HG03025 (cell line): ENCODE data around the gene TIFAB.
"Not testable (repeated sequence)": the region's sequence is repeated elsewhere in the genome, so short reads cannot be mapped to it uniquely, and the experiment has no call there.

Experiments used
- ATAC-seq: cut with Tn5 transposase; IDR thresholded peaks from one replicate; pipeline ENCODE4 v1.9.1; 2021; ENCODE audit warnings: mild to moderate bottlenecking, moderate library complexity; ENCODE audit not compliant: unreplicated experiment, low FRiP score

TIFAB gene

GRCh38 chr5:135452321-135453030 lies at the start of gene TIFAB:
TSS of gene TIFAB (minus strand) at chr5:135452351. CDS start at chr5:135449939, 2,412 bp downstream.
- ATAC-seq: no peak

GRCh38 chr5:135498637-135498995 lies 46.5 kb upstream of the TIFAB start:
- ATAC-seq: no peak

GRCh38 chr5:135497971-135498636 lies 46.0 kb upstream of the TIFAB start:
- ATAC-seq: no peak

DNA sequence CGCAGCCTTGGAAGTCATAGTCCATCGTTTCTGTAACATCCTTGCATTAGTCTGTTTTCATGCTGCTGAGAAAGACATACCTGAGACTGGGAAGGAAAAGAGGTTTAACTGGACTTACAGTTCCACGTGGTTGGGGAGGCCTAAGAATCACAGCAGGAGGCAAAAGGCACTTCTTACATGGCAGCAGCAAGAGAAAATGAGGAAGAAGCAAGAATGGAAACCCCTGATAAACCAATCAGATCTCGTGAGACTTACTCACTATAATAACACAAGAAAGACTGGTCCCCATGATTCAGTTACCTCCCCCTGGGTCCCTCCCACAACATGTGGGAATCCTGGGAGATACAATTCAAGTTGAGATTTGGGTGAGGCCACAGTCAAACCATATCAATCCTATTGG lies 43.4 kb upstream of the TIFAB start:
- not testable (repeated sequence) for ATAC-seq

- no peak for ATAC-seq
Observed at GRCh38 chr5:135494196-135494595, 42.0 kb upstream of the TIFAB start.

- ATAC-seq: no peak
Observed at GRCh38 chr5:135493406-135494180, 41.4 kb upstream of the TIFAB start.

DNA sequence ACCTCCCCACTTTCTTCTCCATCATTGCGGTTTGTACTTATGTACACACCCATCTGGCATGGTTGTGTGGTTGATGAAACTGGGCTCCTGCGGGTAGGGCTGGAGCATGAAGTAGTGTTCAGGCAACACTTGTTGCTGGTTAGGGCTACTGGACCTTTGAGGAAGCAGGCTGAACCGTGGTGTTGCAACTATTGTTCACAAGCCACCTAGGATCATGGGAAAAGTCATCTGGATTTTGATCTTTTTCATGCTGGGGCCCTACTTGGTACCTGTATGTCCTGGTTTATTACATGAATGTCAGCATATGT lies 40.1 kb upstream of the TIFAB start:
- ATAC-seq: no peak

GRCh38 chr5:135491552-135492318 lies 39.6 kb upstream of the TIFAB start:
- ATAC-seq: no peak

GRCh38 chr5:135491038-135491551 lies 38.9 kb upstream of the TIFAB start:
- ATAC-seq: no peak

DNA sequence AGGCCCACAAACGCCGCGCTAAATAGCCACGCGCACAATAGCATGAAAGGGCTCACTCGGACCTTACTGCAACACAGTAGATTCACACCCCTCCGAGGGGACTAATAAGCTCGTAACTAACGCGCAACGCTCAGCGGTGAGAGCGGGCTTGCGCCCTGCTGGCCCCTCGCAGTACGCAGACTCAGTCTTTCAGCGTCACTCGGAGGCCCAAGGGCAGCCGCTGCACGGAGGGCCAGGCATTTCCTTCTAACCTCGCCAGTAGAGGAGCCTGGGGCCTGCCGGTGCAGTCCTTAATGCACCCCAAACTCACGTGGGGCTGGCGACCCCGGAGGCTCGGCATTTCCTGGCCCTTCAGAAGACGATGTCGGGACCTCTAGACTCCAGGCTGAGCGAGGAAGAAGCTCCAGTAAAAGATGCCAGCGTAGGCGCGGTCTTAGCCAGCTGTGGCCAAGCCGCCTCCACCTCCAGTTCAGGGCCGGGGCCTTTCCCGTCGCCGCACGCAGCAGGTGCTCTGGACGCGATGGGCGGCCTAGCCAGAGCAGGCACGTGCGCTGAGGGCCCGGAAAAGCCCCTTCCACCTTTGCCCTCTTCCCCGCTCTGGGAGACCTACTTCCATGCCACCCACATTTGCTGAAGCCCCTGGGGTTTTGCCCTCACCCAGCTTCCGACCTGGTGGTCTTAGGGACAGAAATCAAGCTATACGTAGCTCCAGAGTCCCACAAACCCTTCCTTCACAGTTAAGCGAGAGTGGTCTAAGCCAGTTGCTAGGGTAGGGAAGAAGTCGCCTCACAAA lies 38.3 kb upstream of the TIFAB start:
- no peak for ATAC-seq

GRCh38 chr5:135489466-135490244 lies 37.5 kb upstream of the TIFAB start:
- no peak for ATAC-seq

GRCh38 chr5:135488727-135489465 lies 36.7 kb upstream of the TIFAB start:
- ATAC-seq: no peak

GRCh38 chr5:135487839-135488514 lies 35.8 kb upstream of the TIFAB start:
- ATAC-seq: no peak

DNA sequence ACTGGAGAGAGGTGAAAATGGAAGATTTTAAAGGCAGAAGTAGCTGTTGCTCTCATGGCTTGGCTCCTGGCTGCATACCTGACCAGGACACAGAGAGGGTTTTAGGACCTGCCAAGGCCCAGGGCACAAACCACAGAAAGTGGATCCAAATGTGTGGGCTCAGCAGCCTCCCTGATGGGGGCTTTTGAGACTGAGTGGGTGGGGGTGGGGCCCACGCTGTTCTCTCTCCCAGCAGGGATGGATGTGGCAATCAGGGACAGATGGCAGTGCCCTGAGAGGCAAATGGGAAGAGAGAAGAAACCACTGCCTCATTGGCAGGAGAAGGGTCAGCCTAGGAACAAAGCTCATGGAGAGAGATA lies 34.9 kb upstream of the TIFAB start:
- ATAC-seq: no peak

- ATAC-seq: no peak
Observed at GRCh38 chr5:135486131-135487036, 34.2 kb upstream of the TIFAB start.

DNA sequence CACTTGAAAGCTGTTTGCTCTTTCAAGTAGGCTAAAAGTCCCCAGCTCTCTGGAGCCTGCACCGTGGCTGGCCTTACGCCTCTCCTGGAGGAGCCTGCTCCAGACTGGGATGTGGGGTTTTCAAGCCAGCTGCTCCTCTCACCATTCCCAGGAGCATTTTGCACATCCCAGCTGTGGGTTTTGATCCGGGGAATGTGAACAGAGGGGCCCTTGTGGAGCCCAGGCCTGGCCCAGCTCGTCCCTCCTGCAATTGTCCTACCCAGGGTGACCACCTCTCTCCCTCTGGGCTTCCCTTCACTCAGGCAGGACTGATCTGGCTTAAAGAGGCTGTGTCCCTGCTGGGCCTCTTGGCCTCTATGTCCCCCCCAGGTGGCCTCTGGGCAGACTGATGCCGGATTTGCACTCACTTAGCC lies 32.5 kb upstream of the TIFAB start:
- ATAC-seq: no peak

GRCh38 chr5:135483254-135483653 lies 31.1 kb upstream of the TIFAB start:
- ATAC-seq: no peak
